Measurements from ENCODE around the gene ZDHHC1.

Gene ZDHHC1

DNA sequence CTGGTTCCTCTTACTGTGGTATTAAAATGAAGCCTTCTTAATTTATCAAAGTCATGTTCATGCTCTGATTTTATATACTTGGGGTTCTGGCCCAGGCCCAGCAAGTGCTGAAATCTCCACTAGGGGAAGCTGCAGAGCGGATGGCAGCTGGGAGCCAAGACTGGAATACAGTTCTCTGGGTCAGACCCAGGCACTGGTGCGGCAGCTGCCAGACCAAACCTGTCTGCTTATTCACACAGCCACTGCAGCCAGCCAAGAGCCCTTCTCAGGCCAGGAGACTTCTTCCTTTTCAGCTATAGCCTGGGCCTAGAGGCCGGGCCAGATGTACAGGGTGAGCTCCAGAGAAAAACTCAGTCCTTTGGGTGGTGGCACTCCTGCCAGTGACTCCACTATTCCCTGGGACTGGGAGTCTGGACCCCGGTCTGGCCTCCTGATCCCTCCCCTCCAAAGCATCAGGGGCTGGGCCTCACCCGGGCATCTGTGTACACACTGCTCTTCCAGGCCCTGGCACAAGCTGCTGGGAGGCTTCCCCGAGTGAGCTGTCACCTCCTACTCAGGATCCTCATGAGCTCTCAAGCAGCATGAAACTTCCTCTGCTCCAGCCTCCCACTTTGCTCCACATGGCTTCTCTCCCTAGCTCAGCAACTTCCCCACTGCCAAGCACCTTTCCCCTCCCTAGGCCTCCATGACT is 40.3 kb upstream of the ZDHHC1 start:
- no CpG with 5 or more reads among the region's 6 CpGs for WGBS, 2 donors (ENCODE audit: extremely low coverage in 2 of 2, insufficient read length in 2 of 2, insufficient replicate concordance in 1 of 2)
- H3K9me3 ChIP-seq (replicated peaks in 1 of 2; ENCODE audit: control insufficient read depth in 2 of 2, insufficient read depth in 1 of 2, low read depth in 1 of 2, low read length in 2 of 2), result no peaks in the 10 kb centered on the region
- H3K4ac ChIP-seq (ENCODE audit: low read length), result no peak overlapping the region
- H3K4me3 ChIP-seq (ENCODE audit: low read length in 2 of 2), result no peak overlapping the region
- no peak overlapping the region for H3K27ac ChIP-seq (replicated peaks; ENCODE audit: low read length)
- H3K36me3 ChIP-seq (replicated peaks in 1 of 2; ENCODE audit: control insufficient read depth in 2 of 2, insufficient read depth in 2 of 2, low read length in 2 of 2), result peaks cover 0 to 19% of the 10 kb centered on the region in 2 donors
- H4K91ac ChIP-seq (ENCODE audit: low read depth, low read length, poor library complexity), result no peak overlapping the region
- peaks cover 3 to 7% of the 10 kb centered on the region in 2 donors for H3K4me1 ChIP-seq (ENCODE audit: control insufficient read depth in 2 of 2, insufficient read depth in 1 of 2, low read depth in 1 of 2, low read length in 2 of 2)
- H4K8ac ChIP-seq (ENCODE audit: low read depth, low read length), result no peak overlapping the region
- H3K14ac ChIP-seq (ENCODE audit: low read length), result no peak overlapping the region
- H3K9ac ChIP-seq (ENCODE audit: low read depth, low read length, poor library complexity), result no peak overlapping the region
- no peak overlapping the region for H3K4me2 ChIP-seq (ENCODE audit: insufficient read depth, low read length, poor library complexity, severe bottlenecking)
- H2BK120ac ChIP-seq (ENCODE audit: low read depth, low read length), result no peak overlapping the region
- H2BK15ac ChIP-seq (ENCODE audit: low read length), result no peak overlapping the region
- no peak overlapping the region for H2BK12ac ChIP-seq (ENCODE audit: low read length)
- H2AFZ ChIP-seq (ENCODE audit: low read length), result no peak overlapping the region
- no peak overlapping the region for H2AK5ac ChIP-seq (ENCODE audit: low read depth, low read length)
- peaks cover 3% of the 10 kb centered on the region for H3K79me1 ChIP-seq (ENCODE audit: low read depth, low read length)
- H3K18ac ChIP-seq (ENCODE audit: low read length), result no peak overlapping the region
- no peaks in the 10 kb centered on the region for H3K27me3 ChIP-seq (ENCODE audit: control insufficient read depth in 3 of 3, insufficient read depth in 3 of 3, low read depth in 1 of 3, low read length in 3 of 3)
- no peak for DNase-seq (ENCODE audit: low spot score)
- H3K23ac ChIP-seq (ENCODE audit: low read depth, low read length, poor library complexity), result no peak overlapping the region
- H2BK5ac ChIP-seq (ENCODE audit: low read length), result no peak overlapping the region

DNA sequence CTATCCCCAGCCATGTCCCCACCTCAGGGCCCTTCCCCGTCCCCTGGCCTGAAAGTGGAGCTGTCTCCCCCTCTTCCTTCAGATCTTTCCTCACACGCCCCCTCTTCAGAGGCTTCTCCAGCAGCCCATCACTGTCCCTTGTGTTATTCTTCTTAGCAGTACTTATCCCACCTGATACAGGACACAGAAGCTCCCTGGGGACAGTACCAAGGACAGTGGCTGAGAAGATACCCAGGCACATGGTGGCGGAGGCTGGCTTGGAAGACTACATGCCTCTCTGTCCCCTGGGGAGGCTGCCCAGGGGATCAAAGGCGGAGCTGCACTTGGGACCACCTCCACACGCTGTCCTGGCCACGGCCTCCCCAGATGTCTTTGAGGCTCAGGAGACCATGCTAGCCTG is 38.6 kb upstream of the ZDHHC1 start:
- no peaks in the 10 kb centered on the region for H3K27me3 ChIP-seq (ENCODE audit: control insufficient read depth in 3 of 3, insufficient read depth in 3 of 3, low read depth in 1 of 3, low read length in 3 of 3)
- H2BK12ac ChIP-seq (ENCODE audit: low read length), result no peak overlapping the region
- H3K23ac ChIP-seq (ENCODE audit: low read depth, low read length, poor library complexity), result no peak overlapping the region
- H3K18ac ChIP-seq (ENCODE audit: low read length), result no peak overlapping the region
- H2BK15ac ChIP-seq (ENCODE audit: low read length), result no peak overlapping the region
- no peak overlapping the region for H2AFZ ChIP-seq (ENCODE audit: low read length)
- peaks cover 3% of the 10 kb centered on the region for H3K79me1 ChIP-seq (ENCODE audit: low read depth, low read length)
- no peaks in the 10 kb centered on the region for H3K9me3 ChIP-seq (replicated peaks in 1 of 2; ENCODE audit: control insufficient read depth in 2 of 2, insufficient read depth in 1 of 2, low read depth in 1 of 2, low read length in 2 of 2)
- WGBS, 2 donors (ENCODE audit: extremely low coverage in 2 of 2, insufficient read length in 2 of 2, insufficient replicate concordance in 1 of 2), result no CpG with 5 or more reads among the region's 6 CpGs
- H3K14ac ChIP-seq (ENCODE audit: low read length), result no peak overlapping the region
- no peak overlapping the region for H3K27ac ChIP-seq (replicated peaks; ENCODE audit: low read length)
- no peak overlapping the region for H3K9ac ChIP-seq (ENCODE audit: low read depth, low read length, poor library complexity)
- no peak overlapping the region for H3K4ac ChIP-seq (ENCODE audit: low read length)
- no peak overlapping the region for H2AK5ac ChIP-seq (ENCODE audit: low read depth, low read length)
- H4K8ac ChIP-seq (ENCODE audit: low read depth, low read length), result no peak overlapping the region
- no peak overlapping the region for H2BK120ac ChIP-seq (ENCODE audit: low read depth, low read length)
- no peak overlapping the region for H3K4me3 ChIP-seq (ENCODE audit: low read length in 2 of 2)
- no peak overlapping the region for H2BK5ac ChIP-seq (ENCODE audit: low read length)
- no peak for DNase-seq (ENCODE audit: low spot score)
- peaks cover 0 to 32% of the 10 kb centered on the region in 2 donors for H3K36me3 ChIP-seq (replicated peaks in 1 of 2; ENCODE audit: control insufficient read depth in 2 of 2, insufficient read depth in 2 of 2, low read length in 2 of 2)
- peaks cover 3 to 7% of the 10 kb centered on the region in 2 donors for H3K4me1 ChIP-seq (ENCODE audit: control insufficient read depth in 2 of 2, insufficient read depth in 1 of 2, low read depth in 1 of 2, low read length in 2 of 2)
- H3K4me2 ChIP-seq (ENCODE audit: insufficient read depth, low read length, poor library complexity, severe bottlenecking), result no peak overlapping the region
- no peak overlapping the region for H4K91ac ChIP-seq (ENCODE audit: low read depth, low read length, poor library complexity)

DNA sequence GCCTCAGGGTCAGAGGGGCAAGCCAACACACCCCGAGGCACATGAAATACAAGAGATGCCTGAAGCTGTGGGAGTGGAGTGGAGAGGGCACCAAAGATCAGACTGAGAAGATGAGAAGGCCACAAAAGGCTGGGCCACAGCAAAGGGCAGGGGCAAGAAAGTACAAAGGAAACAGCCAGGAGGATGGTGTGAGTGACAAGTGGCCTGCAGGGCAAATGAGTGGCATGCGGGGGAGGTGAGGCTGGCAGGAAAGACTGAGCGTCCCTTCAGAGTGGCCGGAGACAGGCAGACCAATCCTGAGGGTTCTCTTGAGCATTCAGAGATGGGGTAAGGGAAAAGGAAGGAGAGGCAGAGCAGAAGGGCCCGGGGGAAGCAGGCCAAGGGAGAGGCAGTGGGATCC is 37.8 kb upstream of the ZDHHC1 start:
- no peak overlapping the region for H2BK120ac ChIP-seq (ENCODE audit: low read depth, low read length)
- H2AFZ ChIP-seq (ENCODE audit: low read length), result no peak overlapping the region
- DNase-seq (ENCODE audit: low spot score), result no peak
- WGBS, 2 donors (ENCODE audit: extremely low coverage in 2 of 2, insufficient read length in 2 of 2, insufficient replicate concordance in 1 of 2), result no CpG with 5 or more reads among the region's 5 CpGs
- no peak overlapping the region for H3K14ac ChIP-seq (ENCODE audit: low read length)
- no peaks in the 10 kb centered on the region for H3K9me3 ChIP-seq (replicated peaks in 1 of 2; ENCODE audit: control insufficient read depth in 2 of 2, insufficient read depth in 1 of 2, low read depth in 1 of 2, low read length in 2 of 2)
- H3K27me3 ChIP-seq (ENCODE audit: control insufficient read depth in 3 of 3, insufficient read depth in 3 of 3, low read depth in 1 of 3, low read length in 3 of 3), result no peaks in the 10 kb centered on the region
- peaks cover 0 to 37% of the 10 kb centered on the region in 2 donors for H3K36me3 ChIP-seq (replicated peaks in 1 of 2; ENCODE audit: control insufficient read depth in 2 of 2, insufficient read depth in 2 of 2, low read length in 2 of 2)
- H3K4me1 ChIP-seq (ENCODE audit: control insufficient read depth in 2 of 2, insufficient read depth in 1 of 2, low read depth in 1 of 2, low read length in 2 of 2), result peaks cover 3 to 7% of the 10 kb centered on the region in 2 donors
- H3K4me2 ChIP-seq (ENCODE audit: insufficient read depth, low read length, poor library complexity, severe bottlenecking), result no peak overlapping the region
- H3K23ac ChIP-seq (ENCODE audit: low read depth, low read length, poor library complexity), result no peak overlapping the region
- no peak overlapping the region for H3K4ac ChIP-seq (ENCODE audit: low read length)
- no peak overlapping the region for H3K27ac ChIP-seq (replicated peaks; ENCODE audit: low read length)
- H3K18ac ChIP-seq (ENCODE audit: low read length), result no peak overlapping the region
- H2BK15ac ChIP-seq (ENCODE audit: low read length), result no peak overlapping the region
- no peak overlapping the region for H4K8ac ChIP-seq (ENCODE audit: low read depth, low read length)
- no peak overlapping the region for H4K91ac ChIP-seq (ENCODE audit: low read depth, low read length, poor library complexity)
- no peak overlapping the region for H3K4me3 ChIP-seq (ENCODE audit: low read length in 2 of 2)
- H3K79me1 ChIP-seq (ENCODE audit: low read depth, low read length), result peaks cover 3% of the 10 kb centered on the region
- H2BK5ac ChIP-seq (ENCODE audit: low read length), result no peak overlapping the region
- H2BK12ac ChIP-seq (ENCODE audit: low read length), result no peak overlapping the region
- no peak overlapping the region for H2AK5ac ChIP-seq (ENCODE audit: low read depth, low read length)
- H3K9ac ChIP-seq (ENCODE audit: low read depth, low read length, poor library complexity), result no peak overlapping the region

DNA sequence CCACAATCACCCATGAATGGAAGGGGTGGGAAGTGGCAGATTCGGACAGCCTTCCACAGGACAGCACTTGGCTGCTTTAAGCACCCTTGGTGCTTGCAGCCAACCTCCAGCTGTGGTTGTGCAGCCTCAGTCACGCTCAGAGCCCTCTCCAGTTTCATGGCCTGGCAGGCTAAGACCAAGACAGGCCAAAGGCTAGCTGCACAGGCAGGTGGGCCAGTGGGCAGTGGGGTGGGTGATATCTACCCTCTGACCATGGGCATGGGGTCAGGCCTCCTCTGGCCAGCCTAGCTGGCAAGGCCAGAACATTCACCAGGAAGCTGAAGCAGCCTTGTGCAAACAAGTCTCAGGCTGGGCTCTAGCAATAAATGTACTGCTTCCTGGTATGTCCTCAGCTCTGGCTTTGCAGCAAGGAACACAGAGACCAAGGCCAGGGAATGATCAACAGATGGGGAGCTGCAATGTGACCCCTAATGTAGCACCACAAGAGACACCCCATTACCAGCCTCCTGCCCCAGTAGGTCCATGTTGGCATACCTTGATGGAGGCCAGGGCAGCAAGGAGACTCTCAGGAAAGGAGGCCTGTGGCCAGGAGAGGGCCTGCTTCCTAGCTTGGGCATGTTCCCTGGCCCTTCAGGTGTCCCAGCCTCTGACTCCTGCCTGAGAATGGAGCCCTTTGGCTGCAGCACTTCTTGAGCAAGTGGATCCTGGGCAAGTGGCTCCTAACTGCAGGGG is 35.6 kb upstream of the ZDHHC1 start:
- no peak overlapping the region for H2BK15ac ChIP-seq (ENCODE audit: low read length)
- H3K4me2 ChIP-seq (ENCODE audit: insufficient read depth, low read length, poor library complexity, severe bottlenecking), result no peak overlapping the region
- H4K91ac ChIP-seq (ENCODE audit: low read depth, low read length, poor library complexity), result no peak overlapping the region
- no peak overlapping the region for H3K23ac ChIP-seq (ENCODE audit: low read depth, low read length, poor library complexity)
- H3K4me1 ChIP-seq (ENCODE audit: control insufficient read depth in 2 of 2, insufficient read depth in 1 of 2, low read depth in 1 of 2, low read length in 2 of 2), result peaks cover 3 to 7% of the 10 kb centered on the region in 2 donors
- no peak overlapping the region for H3K4ac ChIP-seq (ENCODE audit: low read length)
- H3K9ac ChIP-seq (ENCODE audit: low read depth, low read length, poor library complexity), result no peak overlapping the region
- H2BK120ac ChIP-seq (ENCODE audit: low read depth, low read length), result no peak overlapping the region
- no peak overlapping the region for H3K4me3 ChIP-seq (ENCODE audit: low read length in 2 of 2)
- no peak overlapping the region for H3K14ac ChIP-seq (ENCODE audit: low read length)
- peaks cover 0 to 41% of the 10 kb centered on the region in 2 donors for H3K36me3 ChIP-seq (replicated peaks in 1 of 2; ENCODE audit: control insufficient read depth in 2 of 2, insufficient read depth in 2 of 2, low read length in 2 of 2)
- no peak overlapping the region for H2BK12ac ChIP-seq (ENCODE audit: low read length)
- no peak overlapping the region for H4K8ac ChIP-seq (ENCODE audit: low read depth, low read length)
- H3K27me3 ChIP-seq (ENCODE audit: control insufficient read depth in 3 of 3, insufficient read depth in 3 of 3, low read depth in 1 of 3, low read length in 3 of 3), result no peaks in the 10 kb centered on the region
- no peak overlapping the region for H3K18ac ChIP-seq (ENCODE audit: low read length)
- H2BK5ac ChIP-seq (ENCODE audit: low read length), result peak overlapping the region; percentile 7
- H2AFZ ChIP-seq (ENCODE audit: low read length), result no peak overlapping the region
- no peak for DNase-seq (ENCODE audit: low spot score)
- no peak overlapping the region for H2AK5ac ChIP-seq (ENCODE audit: low read depth, low read length)
- no peak overlapping the region for H3K27ac ChIP-seq (replicated peaks; ENCODE audit: low read length)
- H3K9me3 ChIP-seq (replicated peaks in 1 of 2; ENCODE audit: control insufficient read depth in 2 of 2, insufficient read depth in 1 of 2, low read depth in 1 of 2, low read length in 2 of 2), result no peaks in the 10 kb centered on the region
- peaks cover 3% of the 10 kb centered on the region for H3K79me1 ChIP-seq (ENCODE audit: low read depth, low read length)
- WGBS, 2 donors (ENCODE audit: extremely low coverage in 2 of 2, insufficient read length in 2 of 2, insufficient replicate concordance in 1 of 2), result no CpG with 5 or more reads among the region's 2 CpGs

Measured in neuronal stem cell (in vitro differentiated cells).